ENCODE measurements around the gene CD93.

DNA sequence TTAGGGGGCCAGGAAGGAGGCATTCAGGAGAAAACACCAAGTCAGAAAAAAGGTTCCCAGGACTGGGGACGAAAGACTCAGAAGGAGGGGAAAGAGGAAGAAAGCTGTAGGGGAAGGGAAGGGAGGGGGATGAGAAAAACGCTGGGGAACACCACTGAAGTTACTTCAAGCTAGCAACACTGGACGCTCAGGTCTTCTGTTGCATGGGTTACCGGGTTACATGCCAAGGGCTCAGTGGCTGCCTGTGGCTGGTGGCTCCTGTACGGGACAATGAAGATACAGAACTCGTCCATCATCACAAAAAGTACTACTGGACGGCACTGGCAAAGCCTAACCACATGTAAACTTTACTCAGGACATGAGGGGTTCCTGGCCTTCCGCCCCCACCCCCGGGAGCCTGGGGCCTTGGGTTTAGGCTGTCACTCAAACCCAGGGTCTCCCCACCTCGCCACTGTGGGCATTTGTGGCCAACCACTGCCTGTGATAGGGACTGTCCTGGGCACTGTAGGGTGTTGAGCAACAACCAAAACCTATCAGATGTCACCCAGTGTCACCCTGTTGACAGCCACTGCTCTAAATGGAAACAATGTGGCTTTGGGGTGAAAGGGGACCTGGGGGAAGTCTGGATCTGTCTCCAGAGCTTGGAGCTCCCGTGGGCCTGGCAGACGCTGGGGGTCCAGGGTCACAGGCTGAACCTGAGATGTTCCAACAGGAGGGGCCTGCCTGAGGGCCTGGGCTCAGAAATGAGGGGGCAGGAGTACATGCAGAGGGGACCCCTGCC, 40.3 kb upstream of the CD93 start:
- TF ChIP-seq, protein P1, sequence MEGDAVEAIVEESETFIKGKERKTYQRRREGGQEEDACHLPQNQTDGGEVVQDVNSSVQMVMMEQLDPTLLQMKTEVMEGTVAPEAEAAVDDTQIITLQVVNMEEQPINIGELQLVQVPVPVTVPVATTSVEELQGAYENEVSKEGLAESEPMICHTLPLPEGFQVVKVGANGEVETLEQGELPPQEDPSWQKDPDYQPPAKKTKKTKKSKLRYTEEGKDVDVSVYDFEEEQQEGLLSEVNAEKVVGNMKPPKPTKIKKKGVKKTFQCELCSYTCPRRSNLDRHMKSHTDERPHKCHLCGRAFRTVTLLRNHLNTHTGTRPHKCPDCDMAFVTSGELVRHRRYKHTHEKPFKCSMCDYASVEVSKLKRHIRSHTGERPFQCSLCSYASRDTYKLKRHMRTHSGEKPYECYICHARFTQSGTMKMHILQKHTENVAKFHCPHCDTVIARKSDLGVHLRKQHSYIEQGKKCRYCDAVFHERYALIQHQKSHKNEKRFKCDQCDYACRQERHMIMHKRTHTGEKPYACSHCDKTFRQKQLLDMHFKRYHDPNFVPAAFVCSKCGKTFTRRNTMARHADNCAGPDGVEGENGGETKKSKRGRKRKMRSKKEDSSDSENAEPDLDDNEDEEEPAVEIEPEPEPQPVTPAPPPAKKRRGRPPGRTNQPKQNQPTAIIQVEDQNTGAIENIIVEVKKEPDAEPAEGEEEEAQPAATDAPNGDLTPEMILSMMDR (IDR thresholded peaks at IDR 0.05) = no peak
- no peak for TF ChIP-seq POLR2A (IDR thresholded peaks at IDR 0.05)

All from heart left ventricle (tissue), 13 donors.